Cardiac atrium fibroblast (primary cell): Measurements from ENCODE around the gene OR52I1. TPM values are rescaled to one million over a fixed set of nuclear protein-coding genes. Genes with fewer than 3 reads are reported as not detected.

Source experiments
- total RNA-seq: library from RNA; depleted of rRNA; stranded (reverse); fragments of >200 nt; gene quantifications from 2 replicates; pipeline ENCODE4 v1.2.3, GENCODE V29; 2015

The OR52I1 gene
- not detected in 2 replicates for total RNA-seq

GRCh38 chr11:4593739-4594138, at the start of gene OR52I1:
OR52I1 (plus strand) TSS chr11:4594039; CDS start chr11:4594039, 0 bp downstream.

DNA sequence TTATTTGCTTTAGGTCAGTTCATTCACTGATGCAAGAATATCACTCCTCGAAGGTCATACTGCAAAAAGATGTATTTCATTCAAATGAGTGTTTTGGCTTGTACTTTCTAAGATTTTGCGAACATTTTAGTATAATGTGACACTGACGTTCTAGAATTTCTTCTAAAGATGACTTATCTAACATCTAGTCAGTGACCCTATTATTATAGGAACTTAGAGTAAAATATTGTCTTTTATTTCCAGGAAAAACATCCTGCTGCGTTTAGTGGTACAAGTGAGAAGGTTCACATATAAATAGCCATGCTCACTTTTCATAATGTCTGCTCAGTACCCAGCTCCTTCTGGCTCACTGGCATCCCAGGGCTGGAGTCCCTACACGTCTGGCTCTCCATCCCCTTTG, 48.9 kb upstream of the OR52I1 start, which contains the start of gene OR52M1:
Gene OR52M1 (plus strand): TSS at position 301 of the 400 bp plus-strand sequence. CDS start 0 bp downstream, at position 301.

DNA sequence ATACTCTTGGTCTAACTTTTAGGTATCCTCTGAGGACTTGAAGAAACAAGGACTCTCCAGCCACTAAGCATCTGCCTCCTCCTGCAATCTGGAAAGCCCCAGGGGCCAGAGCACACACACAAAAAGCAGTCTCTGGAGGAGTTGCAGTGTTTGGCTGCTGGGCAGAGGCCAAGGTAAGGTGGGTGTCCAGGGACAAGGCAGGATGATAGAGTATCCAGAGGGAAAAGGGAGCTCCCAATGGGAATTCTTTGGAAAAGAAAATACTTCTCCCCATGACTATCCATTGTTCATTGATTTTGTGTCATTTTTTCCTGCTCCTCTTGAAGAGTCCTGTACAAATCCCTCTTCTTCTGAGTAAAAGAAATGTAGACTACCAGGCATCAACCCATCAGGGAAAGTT, 12.4 kb upstream of the OR52I1 start, which contains the start of gene OR52I2:
Gene OR52I2 (plus strand): TSS at position 301 of the 400 bp plus-strand sequence.

GRCh38 chr11:4607781-4608666, 14.2 kb downstream of the OR52I1 start, which contains the start of gene TRIM68:
TRIM68 (minus strand) TSS chr11:4608231; CDS start chr11:4605504, 2,727 bp downstream.

DNA sequence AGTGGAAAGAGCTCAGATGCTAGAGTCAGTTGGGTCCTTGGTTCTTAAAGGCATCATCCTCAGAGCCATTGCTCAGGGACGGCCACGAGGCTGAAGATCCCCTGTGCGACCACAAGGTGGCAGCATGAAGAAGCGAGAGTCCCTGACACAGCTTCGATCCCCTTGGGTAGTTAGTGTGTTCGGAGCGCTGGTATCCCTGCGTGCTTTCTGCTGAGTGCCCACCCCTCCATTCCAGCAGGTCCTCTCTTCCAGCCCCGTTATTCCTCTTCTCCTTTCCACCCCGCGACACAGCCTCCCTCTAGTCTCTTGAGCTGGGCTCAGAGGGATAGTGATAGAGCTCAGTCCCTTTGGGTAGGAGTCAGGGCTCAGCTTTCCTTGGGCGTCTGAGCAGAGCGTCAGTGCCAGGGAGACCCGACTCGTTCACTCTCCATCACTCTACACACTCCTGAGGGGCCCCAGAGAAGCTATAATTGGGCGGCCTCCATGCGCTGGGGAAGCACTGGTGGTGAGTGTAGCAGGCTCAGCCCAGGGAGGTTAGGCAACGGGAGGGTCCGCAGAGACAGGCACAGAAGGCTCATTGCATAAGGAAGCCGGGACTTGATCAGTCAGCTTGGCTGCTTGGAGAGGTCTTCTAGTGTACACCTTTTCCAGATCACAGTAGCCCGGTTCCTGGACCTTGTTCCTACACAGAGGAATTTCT, 43.3 kb downstream of the OR52I1 start, which contains the start of gene OR51D1:
Gene OR51D1 (plus strand): TSS at position 516 of the 700 bp plus-strand sequence. CDS start 2,314 bp downstream, outside the sequence.

DNA sequence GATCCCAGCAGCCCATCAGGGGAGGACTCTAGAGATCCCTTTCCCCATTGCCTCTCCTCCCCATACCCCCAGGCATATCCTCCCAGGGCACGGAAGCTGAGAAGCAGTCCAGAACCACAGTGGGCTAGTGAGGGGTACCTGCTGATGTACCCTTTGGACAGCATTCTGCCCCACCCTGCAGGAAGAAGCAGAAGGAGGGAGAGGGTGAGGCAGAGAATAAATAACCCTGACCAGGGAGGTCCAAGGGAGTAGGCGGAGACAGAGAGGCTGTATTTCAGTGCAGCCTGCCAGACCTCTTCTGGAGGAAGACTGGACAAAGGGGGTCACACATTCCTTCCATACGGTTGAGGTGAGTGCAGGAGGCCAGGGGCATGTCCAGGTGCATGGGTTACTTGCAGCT, 49.8 kb downstream of the OR52I1 start, which contains the start of gene OR51E1:
Gene OR51E1 (plus strand): TSS at position 301 of the 400 bp plus-strand sequence. CDS start 8,545 bp downstream, outside the sequence.

Other genes starting within 250 kb of the OR52I1 start
- gene OR52B4, start 225.7 kb upstream of the OR52I1 start, total RNA-seq: not detected in 2 replicates
- gene TRIM21, start 200.3 kb upstream of the OR52I1 start, total RNA-seq: 15.3 and 18.3 TPM in 2 replicates
- gene OR52K2, start 144.7 kb upstream of the OR52I1 start, total RNA-seq: not detected in 2 replicates
- gene OR52K1, start 111.4 kb upstream of the OR52I1 start, total RNA-seq: not detected in 2 replicates
- gene OR52M1, start 48.8 kb upstream of the OR52I1 start, total RNA-seq: not detected in 2 replicates
- not detected in 2 replicates for gene OR52I2, start 12.3 kb upstream of the OR52I1 start, total RNA-seq
- 9.9 and 12.5 TPM in 2 replicates for gene TRIM68, start 14.2 kb downstream of the OR52I1 start, total RNA-seq
- gene OR51D1, start 43.4 kb downstream of the OR52I1 start, total RNA-seq: not detected in 2 replicates
- gene OR51E1, start 49.9 kb downstream of the OR52I1 start, total RNA-seq: not detected in 2 replicates
- gene OR51E2, start 103.8 kb downstream of the OR52I1 start, total RNA-seq: not detected in 2 replicates
- gene MMP26, start 110.7 kb downstream of the OR52I1 start, total RNA-seq: not detected in 2 replicates
- gene OR51F1, start 175.9 kb downstream of the OR52I1 start, total RNA-seq: not detected in 2 replicates
- gene OR52R1, start 210.3 kb downstream of the OR52I1 start, total RNA-seq: not detected in 2 replicates
- gene OR51F2, start 227.3 kb downstream of the OR52I1 start, total RNA-seq: not detected in 2 replicates